ENCODE measurements around the gene KRT76. TPM values are rescaled to one million over a fixed set of nuclear protein-coding genes. Genes with fewer than 3 reads are reported as not detected.
"Not testable (repeated sequence)": the region's sequence is repeated elsewhere in the genome, so short reads cannot be mapped to it uniquely, and the experiment has no call there.

KRT76 gene
- total and polyA plus RNA-seq, 2 experiments from 2014 or later = not detected

- TF ChIP-seq ZNF114 (CRISPR knock-in tag; IDR thresholded peaks at IDR 0.05) (no peak), JUNB (IDR thresholded peaks at IDR 0.05; ENCODE audit: unreplicated experiment) (no peak), ZNF462 (CRISPR knock-in tag; IDR thresholded peaks at IDR 0.05) (no peak), STAT1 (IDR thresholded peaks at IDR 0.05; ENCODE audit: unreplicated experiment) (no peak), NANOG (IDR thresholded peaks at IDR 0.05; ENCODE audit: borderline replicate concordance) (no peak), POLR2AphosphoS5 (IDR thresholded peaks at IDR 0.05; ENCODE audit: low read depth) (no peak)
- no peaks in the 10 kb centered on the region for H3F3A ChIP-seq (replicated peaks; ENCODE audit: low read depth)
- H3K4me2 ChIP-seq = no peak overlapping the region
- H3K4me1 ChIP-seq (ENCODE audit: insufficient read depth) = no peaks in the 10 kb centered on the region
- Mint-ChIP-seq H3K4me3 (no peak overlapping the region), H3K27me3 (ENCODE audit: insufficient read depth, low read depth, poor library complexity) (peaks cover 9% of the 10 kb centered on the region), H3K27ac (no peak overlapping the region), H3K36me3 (ENCODE audit: low read depth) (peaks cover 5% of the 10 kb centered on the region), H3K4me1 (no peaks in the 10 kb centered on the region), H3K9me3 (peaks cover 31% of the 10 kb centered on the region)
- no peaks in the 10 kb centered on the region; the same call in 1 of the 2 replicates for H3K36me3 ChIP-seq (ENCODE audit: insufficient read depth)
- H3K9me2 ChIP-seq (ENCODE audit: insufficient read depth) = 0 out of 2 replicates have a peak, but pooled peaks cover 5% of the 10 kb centered on the region
- no peak overlapping the region for H3K27ac ChIP-seq (ENCODE audit: low read depth)
- ATAC-seq = no peak
- no peaks in the 10 kb centered on the region for H4K20me1 ChIP-seq (replicated peaks; ENCODE audit: insufficient read depth)
- no peaks in the 10 kb centered on the region for H3K27me3 ChIP-seq (ENCODE audit: insufficient read depth)
- H3K79me2 ChIP-seq (replicated peaks; ENCODE audit: insufficient read depth) = no peaks in the 10 kb centered on the region
- no peak overlapping the region for H2AFZ ChIP-seq
- DNase-seq (ENCODE audit: low spot score) = no peak
- H3K4me3 ChIP-seq = no peak overlapping the region
Measured at GRCh38 chr12:52761802-52762201, 15.3 kb downstream of the KRT76 start.

GRCh38 chr12:52761218-52761617, 15.9 kb downstream of the KRT76 start:
- ATAC-seq; H4K20me1 ChIP-seq (replicated peaks; ENCODE audit: insufficient read depth); DNase-seq (ENCODE audit: low spot score); H3K27me3 ChIP-seq (ENCODE audit: insufficient read depth); H3K4me3 Mint-ChIP-seq; H2AFZ ChIP-seq; H3K9me2 ChIP-seq (ENCODE audit: insufficient read depth); H3F3A ChIP-seq (replicated peaks; ENCODE audit: low read depth); H3K4me3 ChIP-seq; H3K4me1 Mint-ChIP-seq; H3K36me3 ChIP-seq (ENCODE audit: insufficient read depth); H3K27ac Mint-ChIP-seq; H3K36me3 Mint-ChIP-seq (ENCODE audit: low read depth); H3K27ac ChIP-seq (ENCODE audit: low read depth); H3K27me3 Mint-ChIP-seq (ENCODE audit: insufficient read depth, low read depth, poor library complexity); H3K4me1 ChIP-seq (ENCODE audit: insufficient read depth); H3K4me2 ChIP-seq; H3K79me2 ChIP-seq (replicated peaks; ENCODE audit: insufficient read depth): not testable (repeated sequence)
- peaks cover 31% of the 10 kb centered on the region for H3K9me3 Mint-ChIP-seq

Measured in GM23338 (cell line).